ENCODE measurements around the gene UBE2D2.

The UBE2D2 gene

DNA sequence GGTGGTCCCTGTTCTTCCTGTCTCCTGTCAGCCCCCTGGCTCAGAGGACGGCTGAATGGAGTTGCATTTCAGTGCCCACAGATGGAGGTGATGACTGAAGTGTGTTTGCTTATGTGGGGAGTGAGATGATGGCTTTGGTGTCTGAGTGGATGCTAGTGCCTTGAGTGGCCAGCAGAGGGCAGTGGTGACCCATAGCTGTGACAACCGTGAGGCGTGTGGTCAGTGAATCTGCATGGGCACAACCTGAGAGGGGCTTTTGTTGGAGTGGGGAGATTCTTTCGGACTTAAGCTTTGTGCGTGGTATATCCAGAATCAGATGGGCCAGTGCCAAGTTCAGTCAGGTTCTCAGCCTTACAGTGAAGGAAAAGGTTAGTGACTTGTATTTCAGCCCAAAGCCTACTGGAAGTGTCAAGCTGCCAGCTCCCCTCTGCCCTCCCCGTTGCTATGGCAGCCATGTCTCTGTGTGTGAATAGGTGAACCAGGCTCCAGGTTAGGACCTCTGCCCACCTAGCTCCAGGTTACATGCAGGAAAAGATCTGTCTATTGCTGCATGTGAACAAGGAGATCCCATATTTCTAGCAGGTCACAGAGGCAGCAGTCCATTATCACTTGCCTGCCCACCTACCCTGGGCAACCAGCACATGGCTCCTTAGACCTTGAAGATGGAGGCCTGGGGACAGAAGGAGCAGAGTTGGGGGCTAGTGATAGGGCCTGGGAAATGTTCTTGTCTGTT lies 72.3 kb downstream of the UBE2D2 start:
- Histone ChIP-seq H3K9ac (peak overlapping the region; percentile 35; the same call in 1 of the 2 replicates), H3K27me3 (no peaks in the 10 kb centered on the region), H3K4me1 (peaks cover 58% of the 10 kb centered on the region), H3K4me3 (no peak overlapping the region), H3K9me3 (no peaks in the 10 kb centered on the region), H3K36me3 (peaks cover 27% of the 10 kb centered on the region), H3K27ac (peak overlapping the region; percentile 23; the same call in 1 of the 2 replicates), H3K4me2 (peak overlapping the region; percentile 39), H4K20me1 (peaks cover 67% of the 10 kb centered on the region)
- no peak for TF ChIP-seq Cebpa-rat (IDR thresholded peaks at IDR 0.05)

- Histone ChIP-seq H3K27ac (peak overlapping the region; percentile 23), H3K36me3 (peaks cover 22% of the 10 kb centered on the region), H3K4me1 (peaks cover 64% of the 10 kb centered on the region), H3K9me3 (no peaks in the 10 kb centered on the region), H3K4me2 (peak overlapping the region; percentile 39; the same call in 1 of the 2 replicates), H3K4me3 (no peak overlapping the region), H3K9ac (peak overlapping the region; percentile 35), H4K20me1 (peaks cover 72% of the 10 kb centered on the region), H3K27me3 (no peaks in the 10 kb centered on the region)
- TF ChIP-seq Cebpa-rat (IDR thresholded peaks at IDR 0.05): no peak
Measured at GRCh38 chr5:139634028-139634325, 72.8 kb downstream of the UBE2D2 start.

DNA sequence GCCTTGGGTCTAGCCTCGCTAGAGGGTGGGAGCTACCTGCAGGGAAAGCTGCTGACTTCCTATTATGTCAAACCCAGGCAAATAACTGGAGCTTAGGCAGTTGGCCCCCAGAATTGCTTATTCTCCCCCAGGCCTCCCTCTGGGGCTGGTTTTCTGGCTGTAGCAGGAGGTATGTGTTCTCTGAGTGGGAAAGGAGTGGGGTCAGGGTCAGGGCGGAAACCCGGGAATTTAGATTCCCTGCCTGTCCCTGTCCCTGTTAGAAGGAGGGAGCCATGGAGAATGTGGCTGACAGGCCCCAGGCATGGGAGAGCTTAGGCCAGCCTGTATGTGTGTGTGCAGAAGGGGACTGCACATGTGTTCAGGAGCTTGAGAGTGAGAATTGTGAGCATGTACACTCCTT lies 73.4 kb downstream of the UBE2D2 start:
- peaks cover 69% of the 10 kb centered on the region for H3K4me1 ChIP-seq
- no peak overlapping the region for H3K4me3 ChIP-seq
- H3K4me2 ChIP-seq: no peak overlapping the region; the same call in 1 of the 2 replicates
- peak overlapping the region; percentile 35; the same call in 1 of the 2 replicates for H3K9ac ChIP-seq
- peak overlapping the region; percentile 23 for H3K27ac ChIP-seq
- no peak for TF ChIP-seq Cebpa-rat (IDR thresholded peaks at IDR 0.05)
- peaks cover 78% of the 10 kb centered on the region for H4K20me1 ChIP-seq
- H3K27me3 ChIP-seq: no peaks in the 10 kb centered on the region
- H3K9me3 ChIP-seq: no peaks in the 10 kb centered on the region
- peaks cover 16% of the 10 kb centered on the region for H3K36me3 ChIP-seq

DNA sequence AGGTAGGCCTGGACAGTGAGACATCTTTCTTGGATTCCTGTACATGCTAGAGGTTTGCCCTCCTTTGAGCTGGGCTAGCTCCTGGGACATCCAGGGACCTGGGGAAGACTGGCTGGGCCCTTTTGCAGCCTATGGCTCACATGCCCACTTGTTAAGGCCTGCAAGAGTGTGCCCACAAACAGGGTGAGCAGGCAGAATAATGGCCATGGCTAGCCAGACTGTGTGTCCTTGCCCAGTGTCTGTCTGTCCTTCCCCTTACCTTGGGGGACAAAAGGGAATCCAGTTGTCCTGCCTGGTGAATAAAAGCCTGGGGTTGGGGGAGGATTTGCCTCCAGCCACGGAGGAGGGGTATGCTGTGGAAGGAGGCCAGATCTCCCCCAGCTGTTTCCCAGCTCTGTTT lies 74.1 kb downstream of the UBE2D2 start:
- H3K9ac ChIP-seq: peak overlapping the region; percentile 21; the same call in 1 of the 2 replicates

GRCh38 chr5:139635606-139636206 lies 74.6 kb downstream of the UBE2D2 start:
- Histone ChIP-seq H3K9ac (peak overlapping the region; percentile 21; the same call in 1 of the 2 replicates), H3K4me2 (peak overlapping the region; percentile 93), H3K36me3 (0 out of 2 replicates have a peak, but pooled peaks cover 5% of the 10 kb centered on the region), H3K9me3 (no peaks in the 10 kb centered on the region), H3K4me1 (peaks cover 81% of the 10 kb centered on the region), H3K27me3 (no peaks in the 10 kb centered on the region), H3K27ac (peak overlapping the region; percentile 64), H4K20me1 (peaks cover 84% of the 10 kb centered on the region), H3K4me3 (no peak overlapping the region)
- TF ChIP-seq Cebpa-rat (IDR thresholded peaks at IDR 0.05): no peak

More for the DNA sequence above, 74.1 kb downstream of the UBE2D2 start:
- Histone ChIP-seq H3K9me3 (no peaks in the 10 kb centered on the region), H3K4me1 (peaks cover 76% of the 10 kb centered on the region), H3K27ac (peak overlapping the region; percentile 64; the same call in 1 of the 2 replicates), H3K4me3 (no peak overlapping the region), H4K20me1 (peaks cover 84% of the 10 kb centered on the region), H3K36me3 (peaks cover 10% of the 10 kb centered on the region; the same call in 1 of the 2 replicates), H3K27me3 (no peaks in the 10 kb centered on the region), H3K4me2 (peak overlapping the region; percentile 93)
- no peak for TF ChIP-seq Cebpa-rat (IDR thresholded peaks at IDR 0.05)

GRCh38 chr5:139636207-139636792 lies 75.2 kb downstream of the UBE2D2 start:
- peak overlapping the region; percentile 93 for H3K4me2 ChIP-seq
- H3K9ac ChIP-seq: 0 out of 2 replicates have a peak overlapping the region, but pooled peaks have one; percentile 21
- no peaks in the 10 kb centered on the region for H3K9me3 ChIP-seq
- H4K20me1 ChIP-seq: peaks cover 82% of the 10 kb centered on the region
- 0 out of 2 replicates have a peak, but pooled peaks cover 5% of the 10 kb centered on the region for H3K36me3 ChIP-seq
- H3K27ac ChIP-seq: peak overlapping the region; percentile 64
- TF ChIP-seq Cebpa-rat (IDR thresholded peaks at IDR 0.05): no peak
- H3K27me3 ChIP-seq: no peaks in the 10 kb centered on the region
- H3K4me3 ChIP-seq: no peak overlapping the region
- H3K4me1 ChIP-seq: peaks cover 87% of the 10 kb centered on the region

DNA sequence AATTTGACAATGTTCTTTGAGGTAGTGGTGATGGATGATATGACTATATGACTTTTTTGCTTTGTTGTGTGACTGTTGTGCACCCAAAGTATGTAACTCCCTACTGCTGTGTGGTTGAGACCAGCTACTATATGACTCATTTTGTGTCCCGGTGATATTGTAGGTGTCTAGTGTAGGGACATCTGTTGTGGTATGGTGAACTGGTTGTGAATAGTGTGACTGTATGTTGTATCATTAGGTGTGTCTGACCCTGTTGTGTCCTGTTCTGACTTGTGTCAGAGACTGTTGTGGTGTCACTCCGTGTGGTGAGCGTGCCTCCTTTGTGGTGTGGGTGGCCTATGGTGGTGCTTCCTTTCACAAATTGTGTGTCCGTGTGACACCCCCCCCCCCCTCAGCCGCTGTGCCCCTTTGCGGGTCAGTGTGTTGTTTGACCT lies 75.9 kb downstream of the UBE2D2 start:
- Histone ChIP-seq H4K20me1 (peaks cover 75% of the 10 kb centered on the region), H3K27ac (no peak overlapping the region), H3K4me3 (peak overlapping the region; percentile 64), H3K9ac (no peak overlapping the region), H3K36me3 (0 out of 2 replicates have a peak, but pooled peaks cover 5% of the 10 kb centered on the region), H3K4me1 (peaks cover 94% of the 10 kb centered on the region), H3K4me2 (peak overlapping the region; percentile 93), H3K9me3 (no peaks in the 10 kb centered on the region), H3K27me3 (no peaks in the 10 kb centered on the region)
- TF ChIP-seq Cebpa-rat (IDR thresholded peaks at IDR 0.05): no peak

DNA sequence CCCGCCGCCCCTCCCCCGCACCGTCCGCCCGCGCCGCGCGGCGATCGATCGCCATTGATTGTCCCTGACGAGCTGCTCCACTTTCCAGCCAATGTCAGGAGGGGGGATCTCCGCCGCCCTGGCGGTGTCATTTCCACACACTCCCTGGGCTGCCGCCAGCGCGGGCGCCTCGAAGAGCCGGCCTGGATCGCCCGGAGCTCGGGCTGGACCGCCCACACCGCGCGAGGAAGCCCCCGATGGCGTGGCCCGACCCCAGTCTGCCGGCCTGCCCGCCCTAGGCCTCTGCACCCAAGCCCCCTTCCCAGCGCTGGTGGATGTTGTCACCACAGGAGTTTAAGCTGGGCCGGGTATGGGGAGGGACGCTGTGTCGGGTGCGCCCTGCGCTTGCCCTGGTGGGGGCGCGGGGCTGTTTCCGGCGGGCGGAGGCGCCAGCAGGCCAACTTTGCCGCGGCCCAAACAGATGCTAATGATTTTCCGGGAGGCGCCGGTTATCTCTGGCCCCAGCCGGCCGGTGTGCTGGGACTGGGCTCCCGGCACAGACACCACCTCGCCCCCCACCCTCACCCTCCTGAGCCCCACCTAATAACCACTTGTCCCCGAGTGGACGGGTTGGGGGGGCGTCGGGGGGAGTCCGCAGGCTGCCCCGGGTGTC lies 76.4 kb downstream of the UBE2D2 start:
- H3K4me1 ChIP-seq: peaks cover 97% of the 10 kb centered on the region
- peak overlapping the region; percentile 84 for H3K27ac ChIP-seq
- peaks cover 70% of the 10 kb centered on the region for H4K20me1 ChIP-seq
- H3K4me3 ChIP-seq: peak overlapping the region; percentile 64
- H3K9me3 ChIP-seq: no peaks in the 10 kb centered on the region
- no peaks in the 10 kb centered on the region for H3K27me3 ChIP-seq
- 0 out of 2 replicates have a peak, but pooled peaks cover under 1% of the 10 kb centered on the region for H3K36me3 ChIP-seq
- H3K4me2 ChIP-seq: peak overlapping the region; percentile 93
- H3K9ac ChIP-seq: peak overlapping the region; percentile 77
- TF ChIP-seq Cebpa-rat (IDR thresholded peaks at IDR 0.05): no peak

GRCh38 chr5:139638090-139638735 lies 77.1 kb downstream of the UBE2D2 start:
- peak overlapping the region; percentile 77 for H3K9ac ChIP-seq
- H3K27ac ChIP-seq: peak overlapping the region; percentile 84
- H3K4me1 ChIP-seq: peaks cover 97% of the 10 kb centered on the region
- no peaks in the 10 kb centered on the region for H3K36me3 ChIP-seq
- TF ChIP-seq Cebpa-rat (IDR thresholded peaks at IDR 0.05): no peak
- no peaks in the 10 kb centered on the region for H3K27me3 ChIP-seq
- peak overlapping the region; percentile 93 for H3K4me2 ChIP-seq
- peaks cover 64% of the 10 kb centered on the region for H4K20me1 ChIP-seq
- H3K9me3 ChIP-seq: no peaks in the 10 kb centered on the region
- peak overlapping the region; percentile 64 for H3K4me3 ChIP-seq
